ENCODE measurements around the gene SULT4A1. TPM values are rescaled to one million over a fixed set of nuclear protein-coding genes. Genes with fewer than 3 reads are reported as not detected.

The SULT4A1 gene
- polyA plus RNA-seq, 1 of the 3 experiments (the other 2 are of a cell fraction) = 3.9 TPM

DNA sequence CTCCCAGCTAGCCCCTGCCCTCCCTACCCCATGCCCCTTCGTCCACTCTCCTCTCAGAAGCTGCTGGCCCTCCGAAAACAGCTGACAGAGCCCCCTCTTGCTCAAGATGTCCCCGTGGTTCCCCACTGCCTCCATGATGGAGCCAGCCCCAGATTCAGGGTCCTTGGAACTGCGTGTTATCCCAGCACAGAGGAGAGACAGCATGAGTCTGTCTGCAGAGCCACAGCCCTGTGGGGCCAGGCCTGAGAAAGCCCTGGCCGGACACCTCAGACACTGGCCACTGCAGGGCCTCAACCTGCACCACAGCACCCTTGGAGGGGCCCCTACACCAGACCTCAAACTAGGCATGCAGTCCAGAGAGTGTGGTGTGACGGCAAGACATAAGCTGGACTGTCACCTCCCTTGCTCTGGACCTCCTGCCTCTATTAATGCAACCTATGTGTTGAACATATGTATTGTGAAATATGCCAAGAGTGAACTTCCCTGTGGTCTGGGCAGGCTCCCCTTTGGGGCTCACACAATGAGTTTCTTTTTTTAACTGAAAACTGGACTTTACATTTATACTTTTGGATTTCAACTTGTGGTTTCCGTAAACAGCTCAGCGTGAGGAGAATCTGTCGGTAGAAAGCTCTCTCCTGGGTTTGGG lies 19.9 kb upstream of the SULT4A1 start (continued):
- TF ChIP-seq REST (IDR thresholded peaks at IDR 0.05; ENCODE audit: low read depth, low read length) = no peak
- TF ChIP-seq, protein P1, sequence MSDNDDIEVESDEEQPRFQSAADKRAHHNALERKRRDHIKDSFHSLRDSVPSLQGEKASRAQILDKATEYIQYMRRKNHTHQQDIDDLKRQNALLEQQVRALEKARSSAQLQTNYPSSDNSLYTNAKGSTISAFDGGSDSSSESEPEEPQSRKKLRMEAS (IDR thresholded peaks at IDR 0.05; ENCODE audit: low read depth) = no peak
- TF ChIP-seq SMC3 (IDR thresholded peaks at IDR 0.05; ENCODE audit: low read depth, low read length) = no peak

DNA sequence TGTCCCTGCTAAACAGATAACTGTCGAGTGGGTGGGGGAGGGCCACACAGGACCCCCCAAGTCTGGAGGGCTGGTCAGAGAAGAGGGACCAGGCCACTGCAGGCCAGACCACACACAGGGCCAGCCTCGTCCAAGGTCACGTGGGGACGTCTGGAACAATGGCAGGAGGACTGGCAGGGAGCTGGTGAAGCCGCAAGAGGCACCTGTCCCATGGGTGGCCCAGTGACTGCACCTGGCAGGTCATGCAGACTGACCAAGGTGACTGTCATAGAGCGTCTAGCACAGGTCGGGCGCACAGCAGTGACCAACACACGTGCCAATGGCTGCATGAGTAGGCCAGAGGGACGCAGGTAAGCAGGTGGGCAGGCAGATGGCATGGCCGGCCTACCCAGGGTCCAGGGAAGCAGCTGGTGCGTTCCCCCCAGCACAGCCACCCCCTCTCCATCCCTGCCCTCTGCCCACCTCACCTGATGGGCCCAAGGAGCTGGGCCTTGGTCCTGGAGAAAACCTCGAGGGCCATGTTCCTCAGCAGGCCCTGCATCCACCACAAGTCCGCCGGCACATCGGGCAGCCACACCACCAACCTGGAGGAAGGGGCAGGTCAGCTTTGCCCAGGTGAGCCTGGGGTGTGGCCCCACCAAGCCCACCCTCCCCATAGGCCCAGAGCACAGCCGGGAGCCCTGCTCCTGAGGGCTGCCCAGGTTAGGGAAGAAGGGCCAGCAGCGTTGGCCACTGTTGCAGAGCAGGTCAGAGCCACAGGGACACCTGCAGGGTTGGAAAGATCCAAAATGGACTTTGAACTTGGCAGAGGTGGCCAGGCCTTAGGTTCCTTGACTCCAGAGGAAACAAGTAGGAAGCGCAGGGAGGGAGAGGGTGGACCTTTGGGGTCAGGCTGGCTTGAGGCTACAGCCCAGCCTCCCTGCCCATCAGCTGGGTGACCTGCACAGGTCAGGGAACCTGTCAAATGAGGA lies 19.1 kb upstream of the SULT4A1 start:
- H3K9ac ChIP-seq = no peak overlapping the region
- ChIA-PET POLR2A (no interaction called here), CTCF (interaction anchor here (2.2 kb wide), 1 partner anchor 64 kb away, joined by 21 read pairs; no protein-coding TSS in a partner anchor)
- no peaks in the 10 kb centered on the region for H3K27me3 ChIP-seq (ENCODE audit: insufficient read depth)
- no peaks in the 10 kb centered on the region for H3K4me1 ChIP-seq (ENCODE audit: control insufficient read depth in 1 of 2, insufficient read depth in 2 of 2, low read depth in 1 of 2, low read length in 1 of 2)
- H3F3A ChIP-seq (replicated peaks; ENCODE audit: insufficient read depth) = no peaks in the 10 kb centered on the region
- H3K36me3 ChIP-seq (replicated peaks in 1 of 2; ENCODE audit: control insufficient read depth in 1 of 2, insufficient read depth in 2 of 2, low read length in 1 of 2) = no peaks in the 10 kb centered on the region
- H3K4me3 ChIP-seq (ENCODE audit: low read depth in 2 of 2, low read length in 1 of 2) = no peak overlapping the region
- no peak for TF ChIP-seq FOXM1 (IDR thresholded peaks at IDR 0.05; ENCODE audit: low read depth)
- no peak overlapping the region for H3K4me2 ChIP-seq
- 63% methylated on average over 5 of the region's 19 CpGs for WGBS (ENCODE audit: low lambda C conversion rate)
- DNase-seq = no peak
- H3K79me2 ChIP-seq (ENCODE audit: insufficient read depth) = no peaks in the 10 kb centered on the region
- no peak overlapping the region for H3K27ac ChIP-seq (ENCODE audit: low read depth in 2 of 2, low read length in 1 of 2)
- H3K9me2 ChIP-seq = no peaks in the 10 kb centered on the region
- H3K9me3 ChIP-seq = no peaks in the 10 kb centered on the region
- H4K20me1 ChIP-seq (ENCODE audit: insufficient read depth) = no peaks in the 10 kb centered on the region
- H2AFZ ChIP-seq (ENCODE audit: low read depth) = no peak overlapping the region

- Histone ChIP-seq H3K9ac (no peak overlapping the region), H3K9me2 (no peaks in the 10 kb centered on the region), H3K9me3 (no peaks in the 10 kb centered on the region), H2AFZ (ENCODE audit: low read depth) (no peak overlapping the region), H3K27ac (ENCODE audit: low read depth in 2 of 2, low read length in 1 of 2) (no peak overlapping the region), H3K4me3 (ENCODE audit: low read depth in 2 of 2, low read length in 1 of 2) (no peak overlapping the region), H3K79me2 (ENCODE audit: insufficient read depth) (no peaks in the 10 kb centered on the region), H3F3A (replicated peaks; ENCODE audit: insufficient read depth) (no peaks in the 10 kb centered on the region), H3K4me1 (ENCODE audit: control insufficient read depth in 1 of 2, insufficient read depth in 2 of 2, low read depth in 1 of 2, low read length in 1 of 2) (no peaks in the 10 kb centered on the region), H4K20me1 (ENCODE audit: insufficient read depth) (no peaks in the 10 kb centered on the region), H3K4me2 (no peak overlapping the region), H3K36me3 (replicated peaks in 1 of 2; ENCODE audit: control insufficient read depth in 1 of 2, insufficient read depth in 2 of 2, low read length in 1 of 2) (no peaks in the 10 kb centered on the region), H3K27me3 (ENCODE audit: insufficient read depth) (no peaks in the 10 kb centered on the region)
- TF ChIP-seq RAD21 (IDR thresholded peaks at IDR 0.05; ENCODE audit: low read length) = no peak
- POLR2A ChIA-PET = no interaction called here
- WGBS (ENCODE audit: low lambda C conversion rate) = 86% methylated on average over 3 of the region's 15 CpGs
- DNase-seq = no peak
- CTCF ChIA-PET = no interaction called here
Observed at GRCh38 chr22:43880541-43880991, 18.3 kb upstream of the SULT4A1 start.

Measured in SK-N-SH (cell line).